ENCODE results near the gene CCIN. TPM values are rescaled to one million over a fixed set of nuclear protein-coding genes. Genes with fewer than 3 reads are reported as not detected.

Gene CCIN
- 1.3 TPM for total RNA-seq (2013)
- polyA plus RNA-seq (1 to 10 TPM in 1 of 3 donors, under 1 TPM in 2; 0.11 to 2.3 (median 0.35) TPM), polyA minus RNA-seq (3.3 and 3.4 TPM in 2 replicates), total RNA-seq (0.29 to 3.6 (median 2.0) reads per million in 11 experiments)

- no peaks in the 10 kb centered on the region for H3K36me3 ChIP-seq (replicated peaks in 1 of 2; ENCODE audit: control insufficient read depth in 1 of 2, insufficient read depth in 2 of 2, low read length in 2 of 2)
- no peak within 1 kb of the TSS for H2AFZ ChIP-seq (ENCODE audit: insufficient read depth, low read depth, low read length, poor library complexity, severe bottlenecking)
- H3K4me1 ChIP-seq (ENCODE audit: control insufficient read depth in 1 of 2, insufficient read depth in 2 of 2, low read length in 2 of 2) = peaks cover 18 to 28% of the 10 kb centered on the region in 2 donors
- peak within 1 kb of the TSS in 4 of 7 donors; percentile 7 to 71 (median 36) for H3K27ac Mint-ChIP-seq
- peaks cover under 1 to 3% of the 10 kb centered on the region in 2 donors for H3K36me3 Mint-ChIP-seq
- no peaks in the 10 kb centered on the region for H3K9me3 Mint-ChIP-seq
- intact Hi-C loops (cut with micrococcal nuclease) = loop anchor here (5.0 to 10.0 kb wide), 2 partner anchors 42 to 134 kb away; partner anchors contain the start of gene RECK (in 2 of the 2)
- H3K79me2 ChIP-seq (ENCODE audit: insufficient read depth, low read length) = no peaks in the 10 kb centered on the region
- H3K9ac ChIP-seq (ENCODE audit: insufficient read depth, low read length, poor library complexity, severe bottlenecking) = no peak within 1 kb of the TSS
- H3K9me3 ChIP-seq (replicated peaks in 1 of 2; ENCODE audit: control insufficient read depth in 1 of 2, insufficient read depth in 1 of 2, low read length in 2 of 2) = no peaks in the 10 kb centered on the region
- no peaks in the 10 kb centered on the region for H3K27me3 ChIP-seq (ENCODE audit: control insufficient read depth in 2 of 2, insufficient read depth in 2 of 2, low read length in 2 of 2)
- no peak within 1 kb of the TSS for H3K27ac ChIP-seq (ENCODE audit: low read depth in 1 of 2, low read length in 2 of 2)
- no peaks in the 10 kb centered on the region for H4K20me1 ChIP-seq (ENCODE audit: insufficient read depth, low read length)
- WGBS (ENCODE audit: insufficient coverage) = 95% methylated on average over 4 of the region's 6 CpGs
- H3K4me2 ChIP-seq (replicated peaks; ENCODE audit: extremely low read depth, low read length, poor library complexity, severe bottlenecking) = no peak within 1 kb of the TSS
- H3K4me3 Mint-ChIP-seq = peak within 1 kb of the TSS; percentile 10 to 30
- DNase-seq = no peak
- peaks cover 41% of the 10 kb centered on the region for H3K4me1 Mint-ChIP-seq
- no peak within 1 kb of the TSS for H3K4me3 ChIP-seq (replicated peaks in 1 of 3; ENCODE audit: low read depth in 2 of 3, low read length in 3 of 3)
- H3K27me3 Mint-ChIP-seq (ENCODE audit: low read depth in 3 of 3) = peaks cover 7 to 18% (median 7%) of the 10 kb centered on the region in 3 donors
- TF ChIP-seq CTCF (IDR thresholded peaks at IDR 0.05) = no peak
Observed at GRCh38 chr9:36169166-36169565, at the start of gene CCIN. Gene CCIN, plus strand, starts transcription at chr9:36169388. Its CDS starts 115 bp downstream, at chr9:36169503.

GRCh38 chr9:36119476-36119875, 49.7 kb upstream of the CCIN start:
- Histone ChIP-seq H2AFZ (ENCODE audit: insufficient read depth, low read depth, low read length, poor library complexity, severe bottlenecking) (no peak overlapping the region), H4K20me1 (ENCODE audit: insufficient read depth, low read length) (no peaks in the 10 kb centered on the region), H3K79me2 (ENCODE audit: insufficient read depth, low read length) (no peaks in the 10 kb centered on the region), H3K9ac (ENCODE audit: insufficient read depth, low read length, poor library complexity, severe bottlenecking) (no peak overlapping the region), H3K4me2 (replicated peaks; ENCODE audit: extremely low read depth, low read length, poor library complexity, severe bottlenecking) (no peak overlapping the region), H3K9me3 (replicated peaks in 1 of 2; ENCODE audit: control insufficient read depth in 1 of 2, insufficient read depth in 1 of 2, low read length in 2 of 2) (no peaks in the 10 kb centered on the region), H3K36me3 (replicated peaks in 1 of 2; ENCODE audit: control insufficient read depth in 1 of 2, insufficient read depth in 2 of 2, low read length in 2 of 2) (no peaks in the 10 kb centered on the region), H3K27ac (ENCODE audit: low read depth in 1 of 2, low read length in 2 of 2) (no peak overlapping the region), H3K4me3 (replicated peaks in 1 of 3; ENCODE audit: low read depth in 2 of 3, low read length in 3 of 3) (no peak overlapping the region), H3K4me1 (ENCODE audit: control insufficient read depth in 1 of 2, insufficient read depth in 2 of 2, low read length in 2 of 2) (peaks cover 22 to 29% of the 10 kb centered on the region in 2 donors), H3K27me3 (ENCODE audit: control insufficient read depth in 2 of 2, insufficient read depth in 2 of 2, low read length in 2 of 2) (no peaks in the 10 kb centered on the region)
- Mint-ChIP-seq H3K27me3 (ENCODE audit: low read depth in 3 of 3) (peaks cover 0 to 2% (median 0%) of the 10 kb centered on the region in 3 donors), H3K27ac (no peak overlapping the region), H3K9me3 (peaks cover 0 to 1% (median 0%) of the 10 kb centered on the region in 7 donors), H3K4me1 (peaks cover 29% of the 10 kb centered on the region), H3K36me3 (peaks cover 19 to 27% of the 10 kb centered on the region in 2 donors), H3K4me3 (no peak overlapping the region)
- DNase-seq = no peak
- WGBS (ENCODE audit: insufficient coverage) = 92% methylated on average over 4 of the region's 7 CpGs
- intact Hi-C loops (cut with micrococcal nuclease) = no loop called here
- TF ChIP-seq CTCF (IDR thresholded peaks at IDR 0.05) = no peak

Measured in CD14-positive monocyte (primary cell).